ENCODE data around the gene TENM4.

The TENM4 gene

DNA sequence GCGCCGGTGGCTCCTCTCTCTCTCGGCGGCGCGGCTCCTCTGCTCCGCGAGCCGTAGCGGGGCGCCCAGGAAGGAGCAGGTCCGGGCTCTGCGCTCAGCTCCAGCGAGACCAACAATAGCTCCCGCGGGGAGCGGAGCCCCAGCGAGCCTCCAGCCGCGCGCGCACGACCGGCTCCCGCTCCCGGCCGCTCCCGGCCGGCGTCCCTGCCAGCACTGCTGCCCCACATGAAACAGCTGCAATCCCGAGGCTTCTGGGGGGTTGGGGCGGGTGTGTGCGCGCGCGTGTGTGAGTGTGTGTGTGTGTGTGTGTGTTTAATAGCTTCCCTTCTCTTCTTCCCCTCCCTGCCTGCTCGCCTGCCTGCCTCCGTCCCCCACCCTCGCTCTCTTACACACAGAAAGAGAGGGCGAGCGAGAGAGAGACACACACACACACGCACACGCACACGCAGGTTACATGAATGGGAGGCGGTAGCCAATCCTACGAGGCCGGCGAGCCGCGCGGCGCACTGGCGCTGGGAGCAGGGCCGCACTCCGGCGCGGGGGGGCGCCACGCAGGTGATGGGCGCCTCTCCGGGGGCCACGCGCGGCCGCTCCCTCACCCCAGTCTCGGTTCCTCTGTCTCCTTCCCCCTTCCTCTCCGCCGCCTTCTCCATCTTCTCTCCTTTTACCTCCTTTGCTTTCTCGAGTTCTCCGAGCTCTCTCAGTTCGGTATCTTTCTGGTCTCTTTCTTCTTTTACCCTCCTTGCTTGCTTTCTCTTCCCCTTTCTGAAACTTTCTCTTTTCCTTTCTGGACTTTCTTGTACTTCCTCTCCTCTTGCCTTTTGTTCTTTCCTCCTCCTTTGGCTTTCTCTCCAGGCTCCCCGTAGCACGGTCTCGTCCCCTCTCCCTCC lies at the start of gene TENM4:
TENM4 (minus strand) TSS at position 460 of the 890 bp plus-strand sequence. CDS start 371,086 bp downstream, outside the sequence.
- in situ Hi-C loops (cut with HindIII; ENCODE audit: low pct_ligation_motif_present, low pct_unique_long_range_greater_than_20kb, low sequenced_read_pairs) = no loop called here
- DNase-seq = peak; percentile 78

DNA sequence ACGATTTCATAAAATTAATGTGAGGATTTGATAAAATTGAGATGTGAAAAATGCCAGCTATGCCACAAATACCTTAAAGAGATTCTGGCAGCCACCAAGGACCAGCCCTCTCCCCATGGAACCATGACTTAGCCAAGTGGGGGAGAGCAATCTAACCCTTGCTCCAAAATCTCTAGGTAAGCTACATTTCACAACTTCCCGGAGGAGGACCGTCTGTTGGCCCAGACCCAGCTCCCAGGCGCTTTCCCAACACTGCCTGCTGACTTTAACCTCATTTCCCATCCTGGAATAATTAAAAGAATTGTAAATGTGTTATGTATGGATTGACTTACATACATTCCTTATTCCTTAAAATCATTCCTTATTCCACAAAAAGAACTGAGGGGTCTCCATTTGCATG lies 47.5 kb upstream of the TENM4 start:
- in situ Hi-C loops (cut with HindIII; ENCODE audit: low pct_ligation_motif_present, low pct_unique_long_range_greater_than_20kb, low sequenced_read_pairs) = no loop called here
- DNase-seq = no peak

DNA sequence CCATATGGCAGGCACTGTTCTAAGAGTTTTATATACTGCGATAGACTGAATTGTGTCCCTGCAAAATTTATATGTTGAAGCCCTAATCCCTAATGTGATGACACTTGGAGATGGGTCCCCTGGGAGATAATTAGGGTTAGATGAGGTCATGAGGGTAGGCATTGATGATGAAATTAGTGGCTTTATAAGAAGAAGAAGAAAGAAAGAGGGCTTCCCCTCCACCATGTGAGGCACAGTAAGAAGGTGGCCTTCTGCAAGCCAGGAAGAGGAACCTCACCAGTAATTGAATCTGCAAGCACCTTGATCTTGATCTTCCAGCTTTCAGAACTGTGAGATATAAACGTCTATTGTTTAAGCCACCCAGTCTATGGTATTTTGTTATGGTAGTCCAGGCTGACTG lies 46.6 kb upstream of the TENM4 start:
- DNase-seq = no peak
- in situ Hi-C loops (cut with HindIII; ENCODE audit: low pct_ligation_motif_present, low pct_unique_long_range_greater_than_20kb, low sequenced_read_pairs) = no loop called here

DNA sequence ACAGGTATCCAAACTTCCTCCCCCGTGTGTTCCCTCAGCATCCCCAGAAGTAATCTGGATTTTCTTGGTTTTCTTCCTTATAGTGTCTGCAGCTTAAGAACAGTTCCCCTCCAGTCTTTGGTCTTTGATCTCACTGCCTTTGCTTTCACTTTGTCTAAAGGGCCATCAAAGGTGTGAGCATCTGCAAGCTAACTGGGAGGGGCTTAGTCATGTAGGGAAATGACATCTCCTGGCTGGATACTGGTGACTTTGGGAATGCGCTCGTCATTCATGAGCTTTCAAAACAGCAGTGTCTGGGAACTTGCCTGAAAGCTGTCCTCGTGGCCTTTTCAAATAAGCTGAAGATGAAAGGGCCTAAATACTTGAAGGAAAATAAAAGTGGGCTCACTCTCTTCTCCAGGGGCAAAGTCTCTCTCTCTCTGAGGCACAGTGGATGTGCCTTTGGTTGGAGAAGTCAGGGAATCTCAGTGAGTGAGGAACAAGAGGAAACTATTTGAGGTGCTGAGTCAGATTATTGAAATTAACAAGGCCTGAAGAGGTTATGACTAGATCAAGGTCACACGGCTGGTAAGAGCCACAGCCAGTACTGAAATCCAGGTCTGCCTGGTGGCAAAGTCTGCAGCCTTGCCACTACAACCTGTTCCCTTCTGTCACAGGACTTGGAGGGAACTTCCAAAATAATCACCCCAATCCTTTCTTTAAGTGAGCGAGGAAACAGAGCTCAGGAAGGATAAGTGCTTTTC lies 45.6 kb upstream of the TENM4 start:
- DNase-seq = no peak
- in situ Hi-C loops (cut with HindIII; ENCODE audit: low pct_ligation_motif_present, low pct_unique_long_range_greater_than_20kb, low sequenced_read_pairs) = no loop called here

DNA sequence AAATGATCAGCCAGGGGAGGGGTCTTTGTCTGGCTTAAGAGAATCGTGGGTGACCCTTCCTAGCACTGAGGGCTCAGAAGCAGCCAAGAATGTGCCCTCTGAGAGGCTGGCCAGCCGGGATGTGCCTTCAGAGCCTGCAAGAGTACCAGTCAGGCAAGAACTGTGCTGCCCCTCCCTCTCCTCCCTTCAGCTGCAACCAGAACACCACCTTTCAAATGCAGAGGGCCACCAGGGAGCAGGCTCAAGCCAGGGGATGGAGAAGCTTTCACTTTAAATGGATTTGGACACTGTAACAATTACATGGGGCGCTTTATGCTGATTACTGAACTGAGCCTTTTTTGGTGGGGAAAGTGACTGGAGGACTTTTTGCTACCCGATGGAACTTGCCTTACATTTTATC lies 44.9 kb upstream of the TENM4 start:
- no peak for DNase-seq
- in situ Hi-C loops (cut with HindIII; ENCODE audit: low pct_ligation_motif_present, low pct_unique_long_range_greater_than_20kb, low sequenced_read_pairs) = no loop called here

DNA sequence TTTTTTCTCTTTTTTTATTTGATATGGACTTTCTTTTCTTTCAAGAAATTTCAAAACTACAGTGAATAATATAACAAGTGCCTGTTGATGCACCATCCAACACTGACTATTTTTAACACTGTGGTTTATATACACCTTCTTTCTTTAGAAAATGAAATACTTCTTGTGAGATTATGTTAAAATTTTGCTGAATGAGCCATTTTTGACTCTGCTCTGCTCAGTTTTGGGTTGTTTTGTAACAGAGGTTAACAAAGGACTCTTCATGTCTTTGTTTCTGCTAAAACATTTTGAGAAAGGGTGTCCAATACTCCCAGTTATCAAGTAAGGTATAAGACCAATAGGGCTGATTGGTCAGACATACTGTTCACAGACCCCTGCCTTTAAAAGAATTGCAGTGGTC lies 44.0 kb upstream of the TENM4 start:
- in situ Hi-C loops (cut with HindIII; ENCODE audit: low pct_ligation_motif_present, low pct_unique_long_range_greater_than_20kb, low sequenced_read_pairs) = no loop called here
- no peak for DNase-seq

DNA sequence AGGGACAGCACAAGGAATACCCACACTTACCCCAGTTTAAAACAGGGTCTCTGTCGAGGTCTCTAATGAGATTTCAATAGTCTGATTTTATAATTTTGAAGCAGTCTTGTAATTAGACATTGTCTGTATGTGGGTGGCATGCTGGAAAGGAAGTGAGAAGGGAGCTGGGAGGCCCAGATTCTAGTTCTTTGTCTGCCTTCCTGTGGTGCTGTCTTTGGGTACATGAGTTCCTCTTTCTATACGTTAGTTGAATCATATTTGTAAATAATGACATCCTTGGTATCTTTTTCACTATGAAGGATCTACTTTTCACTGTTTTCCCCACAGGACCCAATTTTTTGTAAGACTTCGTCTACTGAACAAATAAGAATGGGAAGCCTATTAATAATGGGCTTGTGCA lies 42.0 kb upstream of the TENM4 start:
- no peak for DNase-seq
- in situ Hi-C loops (cut with HindIII; ENCODE audit: low pct_ligation_motif_present, low pct_unique_long_range_greater_than_20kb, low sequenced_read_pairs) = no loop called here

DNA sequence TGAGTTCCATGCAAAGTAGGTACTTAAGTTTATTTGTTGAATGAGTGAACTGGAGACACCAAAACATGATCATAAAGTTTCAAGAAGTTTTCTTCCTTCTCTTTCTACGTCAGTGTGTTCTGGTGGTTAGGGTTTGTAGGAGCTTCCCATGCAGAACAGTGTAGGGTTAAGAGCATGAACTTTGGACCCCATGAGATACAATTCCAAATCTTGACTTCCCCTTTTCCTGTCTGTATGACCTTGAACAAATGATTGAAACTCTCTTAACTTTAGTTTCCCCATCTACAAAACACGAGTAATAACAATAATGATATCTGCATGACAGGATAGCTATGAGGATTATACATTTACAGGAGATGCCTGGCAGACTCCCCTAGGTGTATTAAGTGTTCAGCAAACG lies 41.0 kb upstream of the TENM4 start:
- in situ Hi-C loops (cut with HindIII; ENCODE audit: low pct_ligation_motif_present, low pct_unique_long_range_greater_than_20kb, low sequenced_read_pairs) = no loop called here
- no peak for DNase-seq

DNA sequence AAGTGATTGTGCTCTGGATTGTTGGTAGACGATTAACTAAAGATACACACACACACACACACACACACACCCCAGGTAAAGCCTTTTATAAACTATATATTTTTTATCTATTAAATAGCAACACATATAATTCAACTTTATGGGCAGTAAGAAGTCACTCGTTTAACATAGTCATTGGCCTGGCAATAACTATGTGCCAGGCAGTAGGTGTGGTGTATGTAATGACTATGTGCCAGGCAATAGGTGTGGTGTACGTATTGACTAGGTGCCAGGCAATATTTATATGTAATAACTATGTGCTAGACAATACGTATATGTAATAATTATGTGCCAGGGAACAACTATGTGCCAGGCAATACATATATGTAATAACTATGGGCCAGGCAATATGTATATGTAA lies 40.0 kb upstream of the TENM4 start:
- no peak for DNase-seq
- in situ Hi-C loops (cut with HindIII; ENCODE audit: low pct_ligation_motif_present, low pct_unique_long_range_greater_than_20kb, low sequenced_read_pairs) = no loop called here

DNA sequence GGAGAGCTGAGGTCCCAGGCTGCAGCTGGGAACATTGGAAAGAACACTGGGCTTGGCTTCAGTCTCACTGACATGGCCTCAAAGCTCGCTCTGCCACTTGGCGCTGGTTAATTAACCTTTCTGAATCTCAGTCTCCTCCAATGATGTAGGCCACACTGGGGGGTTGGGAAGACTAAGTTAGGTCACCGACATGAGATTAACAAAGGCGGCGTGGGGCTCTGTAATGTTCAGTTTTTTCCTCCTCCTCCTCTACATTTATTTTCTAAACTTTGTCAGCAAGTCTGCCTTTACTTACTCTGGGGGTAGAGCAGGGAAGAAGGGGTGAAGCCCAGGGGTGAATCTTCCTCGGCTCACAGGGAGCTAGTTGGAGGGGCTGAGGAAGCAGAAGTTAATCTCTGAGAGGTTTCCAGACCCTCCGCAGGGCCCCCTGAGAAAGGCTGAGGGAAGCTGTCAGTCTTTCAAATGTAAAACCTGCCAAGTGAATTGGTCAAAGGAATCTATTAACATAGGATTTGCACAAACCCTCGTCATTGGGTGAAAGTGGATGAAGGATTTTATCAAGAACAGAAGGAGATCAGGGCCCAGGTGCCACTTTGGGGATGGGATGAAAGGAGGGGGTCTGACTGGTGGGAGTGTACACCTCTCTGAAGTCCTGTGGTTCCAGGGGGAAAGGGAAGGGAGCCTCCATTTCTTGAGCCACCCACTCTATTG lies 32.1 kb upstream of the TENM4 start:
- in situ Hi-C loops (cut with HindIII; ENCODE audit: low pct_ligation_motif_present, low pct_unique_long_range_greater_than_20kb, low sequenced_read_pairs) = no loop called here
- no peak for DNase-seq

DNA sequence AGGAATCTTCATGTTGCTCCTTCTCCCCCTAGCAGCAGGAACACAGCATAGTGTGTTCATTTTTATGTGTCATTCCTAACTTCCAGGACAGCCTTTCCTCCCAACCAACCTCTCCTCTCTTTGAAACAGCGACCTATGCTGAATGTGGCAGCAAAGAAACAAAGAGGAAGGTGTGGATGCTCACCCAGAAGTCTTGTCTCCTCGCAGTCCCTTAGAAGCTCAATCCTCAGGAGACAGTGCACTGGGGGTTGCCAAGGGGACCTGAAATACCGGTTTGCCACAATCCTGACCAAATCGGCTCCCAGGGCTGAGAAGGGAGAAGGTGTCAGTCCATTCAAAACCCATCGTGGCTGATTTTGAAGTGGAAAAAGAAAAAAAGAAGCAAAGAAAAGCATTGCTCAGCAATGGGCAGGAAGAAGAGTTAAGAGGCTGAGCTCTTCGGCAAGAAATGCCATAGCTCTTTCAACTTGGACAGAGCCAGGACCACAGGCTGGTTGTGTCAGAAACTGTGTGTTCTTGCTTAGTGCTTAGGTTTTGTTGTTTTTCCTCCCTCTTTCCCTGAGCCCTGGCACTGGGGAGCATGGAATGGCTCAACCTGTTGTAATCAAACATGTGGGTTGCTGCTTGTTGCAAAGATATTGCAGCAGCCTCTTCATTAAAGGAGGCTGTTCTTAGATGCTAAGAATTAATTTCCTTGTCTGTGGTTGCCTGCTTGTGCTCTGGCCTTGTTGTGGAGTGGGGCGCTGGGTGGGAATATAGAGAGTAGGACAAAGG lies 30.4 kb upstream of the TENM4 start:
- no peak for DNase-seq
- in situ Hi-C loops (cut with HindIII; ENCODE audit: low pct_ligation_motif_present, low pct_unique_long_range_greater_than_20kb, low sequenced_read_pairs) = no loop called here

DNA sequence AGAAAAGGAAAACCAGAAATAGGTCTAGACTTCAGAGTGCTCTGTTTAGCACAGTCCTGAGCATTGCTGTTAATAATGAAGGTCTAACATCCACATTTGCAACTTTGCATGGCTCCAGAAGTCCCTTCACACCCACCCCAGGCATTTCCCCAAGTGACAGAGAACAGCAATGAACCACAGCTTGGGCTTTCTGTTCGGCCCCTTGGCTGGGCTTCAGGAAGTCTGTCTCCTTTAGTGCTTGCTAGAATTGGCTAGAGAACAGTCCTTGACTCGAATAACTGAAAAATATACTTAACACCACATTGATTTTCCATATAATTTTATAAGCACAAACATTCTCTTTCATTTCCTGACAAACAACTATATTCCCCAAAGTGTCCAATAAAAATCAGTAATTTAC lies 29.3 kb upstream of the TENM4 start:
- in situ Hi-C loops (cut with HindIII; ENCODE audit: low pct_ligation_motif_present, low pct_unique_long_range_greater_than_20kb, low sequenced_read_pairs) = no loop called here
- DNase-seq = no peak

DNA sequence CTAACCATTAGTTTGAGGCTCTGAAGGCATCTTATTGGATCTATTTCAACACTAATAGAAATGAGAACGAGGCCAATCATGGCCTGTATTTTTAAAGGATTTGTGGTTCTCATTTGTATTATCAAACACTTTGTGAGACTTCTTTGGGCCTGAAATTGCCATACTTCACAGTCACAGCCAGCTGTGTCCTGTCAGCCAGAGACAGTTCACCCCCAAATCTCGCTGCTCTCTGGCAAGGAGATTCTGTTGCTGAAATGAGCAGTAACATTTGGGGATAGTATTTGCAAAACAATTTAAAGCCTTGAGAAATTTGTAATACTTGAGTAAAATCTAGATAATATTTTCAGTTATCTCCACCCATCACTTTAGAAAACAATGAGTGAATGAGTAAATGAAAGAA lies 26.9 kb upstream of the TENM4 start:
- no peak for DNase-seq
- in situ Hi-C loops (cut with HindIII; ENCODE audit: low pct_ligation_motif_present, low pct_unique_long_range_greater_than_20kb, low sequenced_read_pairs) = no loop called here

DNA sequence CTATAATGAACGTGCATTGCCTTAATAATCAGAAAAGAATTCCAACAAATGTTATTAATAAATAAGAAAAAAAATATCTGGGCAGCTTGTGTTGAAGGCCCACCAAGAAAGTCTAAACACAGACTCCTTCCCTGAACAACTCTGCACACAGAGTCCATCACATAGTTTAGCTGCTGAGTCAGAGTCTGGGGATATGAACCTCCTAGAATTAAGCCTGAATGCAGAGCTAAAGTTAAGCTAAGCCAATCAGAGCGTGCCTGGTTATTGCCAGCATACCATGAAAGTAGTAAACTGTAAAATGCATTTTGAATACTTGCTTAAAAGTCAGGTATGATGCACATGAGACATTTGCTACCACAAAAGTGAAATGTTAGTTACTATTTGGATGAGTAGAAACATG lies 25.6 kb upstream of the TENM4 start:
- DNase-seq = peak; percentile 70
- in situ Hi-C loops (cut with HindIII; ENCODE audit: low pct_ligation_motif_present, low pct_unique_long_range_greater_than_20kb, low sequenced_read_pairs) = no loop called here

DNA sequence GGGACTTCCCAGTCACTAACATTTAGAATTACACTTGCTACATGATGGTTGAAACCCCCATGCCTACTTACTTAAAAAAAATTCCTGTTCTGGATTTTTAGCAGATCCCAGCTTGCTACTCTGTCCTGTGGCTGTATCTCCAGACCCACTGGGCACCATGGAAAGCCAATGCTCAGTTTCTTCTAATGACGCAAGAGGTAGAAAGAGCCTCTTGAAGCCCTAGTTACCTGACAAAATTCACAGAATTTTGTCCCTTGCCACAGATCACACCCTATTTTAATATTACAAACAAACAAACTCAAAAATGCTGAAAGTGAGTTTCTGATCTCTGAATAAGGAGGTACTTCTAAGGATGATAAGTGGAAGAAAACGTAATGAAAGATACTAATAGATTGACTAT lies 24.3 kb upstream of the TENM4 start:
- in situ Hi-C loops (cut with HindIII; ENCODE audit: low pct_ligation_motif_present, low pct_unique_long_range_greater_than_20kb, low sequenced_read_pairs) = no loop called here
- DNase-seq = no peak

DNA sequence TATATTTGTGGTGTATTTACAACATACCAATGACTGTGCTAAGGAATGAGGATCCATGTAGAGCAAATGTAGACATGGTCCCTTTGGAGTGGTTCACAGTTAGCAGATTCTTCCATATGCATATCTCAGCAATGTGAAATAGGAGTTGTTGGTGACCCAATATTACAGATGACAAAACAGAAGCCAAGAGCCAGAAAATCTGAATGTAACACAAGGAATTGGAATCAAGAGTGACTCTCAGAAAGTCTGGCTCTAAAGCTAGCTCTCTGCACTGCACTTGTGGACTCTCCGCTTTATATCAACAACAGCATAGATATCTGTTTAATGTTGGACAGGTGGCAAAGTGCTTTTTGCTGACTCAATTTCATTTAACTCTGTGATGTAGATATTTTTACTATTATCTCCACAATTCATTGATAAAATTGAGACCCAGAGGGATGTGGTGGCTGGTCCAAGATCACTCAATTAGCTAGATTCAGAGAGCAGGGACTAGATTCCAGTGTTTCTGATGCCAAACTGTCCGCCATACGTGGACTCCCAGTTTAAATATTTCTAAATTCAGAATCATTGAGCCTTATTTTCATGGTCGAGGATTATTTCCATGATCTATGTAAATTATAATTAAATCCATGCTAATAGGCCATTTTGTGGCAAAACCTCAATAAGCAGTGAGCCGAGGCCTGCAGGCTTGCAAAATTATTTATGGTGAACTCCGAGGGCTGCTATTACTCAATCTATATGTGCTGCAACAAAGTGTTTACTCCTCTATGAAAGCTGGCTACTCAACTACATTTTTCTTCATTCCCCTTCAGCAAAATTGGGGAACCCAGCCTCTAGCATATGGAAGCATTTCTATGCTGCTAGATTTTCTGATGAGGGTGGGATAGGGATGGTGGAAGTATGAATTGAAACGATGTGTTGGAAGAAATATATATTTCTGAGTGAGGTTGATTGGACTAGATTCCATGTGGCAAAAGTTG lies 21.1 kb upstream of the TENM4 start:
- in situ Hi-C loops (cut with HindIII; ENCODE audit: low pct_ligation_motif_present, low pct_unique_long_range_greater_than_20kb, low sequenced_read_pairs) = no loop called here
- DNase-seq = no peak

DNA sequence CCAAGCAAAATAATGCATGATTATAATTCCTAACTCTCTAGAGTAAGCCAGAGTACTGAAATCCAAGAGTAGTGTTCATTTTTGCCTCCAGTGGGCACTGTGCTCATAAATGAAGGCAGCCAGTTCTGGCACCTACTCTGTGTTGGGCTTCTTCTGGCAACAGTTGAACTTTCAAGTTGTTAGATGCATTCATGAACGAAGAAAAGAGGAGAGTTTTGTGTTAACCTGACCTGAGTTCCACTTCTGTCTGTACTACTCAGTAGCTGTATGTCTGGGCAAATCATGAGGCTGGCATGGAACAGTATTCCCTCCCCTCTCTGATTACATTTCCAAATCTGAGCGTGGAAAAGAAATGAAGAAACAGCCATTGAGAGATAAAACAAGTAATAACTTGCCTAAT lies 20.3 kb upstream of the TENM4 start:
- in situ Hi-C loops (cut with HindIII; ENCODE audit: low pct_ligation_motif_present, low pct_unique_long_range_greater_than_20kb, low sequenced_read_pairs) = no loop called here
- DNase-seq = peak; percentile 60

DNA sequence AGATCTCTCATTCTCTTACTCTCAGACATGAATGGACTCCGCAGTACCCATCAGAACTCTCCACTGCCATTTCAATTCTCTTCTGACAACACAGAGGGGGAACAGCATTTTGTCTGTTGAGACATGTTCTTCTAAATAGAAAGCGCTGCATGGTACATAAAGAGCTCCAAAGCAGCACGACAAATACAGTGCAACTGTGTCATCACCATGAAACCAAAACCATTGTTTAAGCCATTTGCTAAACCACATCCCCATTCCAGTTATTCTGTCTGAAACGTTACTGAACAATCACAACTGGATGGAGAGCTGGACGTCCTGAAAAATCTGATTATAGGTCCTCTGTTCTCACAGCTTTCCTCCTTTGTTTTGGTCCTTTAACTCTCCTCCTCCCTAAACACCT lies 17.9 kb upstream of the TENM4 start:
- DNase-seq = no peak
- in situ Hi-C loops (cut with HindIII; ENCODE audit: low pct_ligation_motif_present, low pct_unique_long_range_greater_than_20kb, low sequenced_read_pairs) = no loop called here

Measured in ACHN (cell line).